Neuronal stem cell (in vitro differentiated cells): ENCODE results near the gene RALGPS1.

Experiments used
- DNase-seq: peaks from one replicate; pipeline ENCODE4 v3.0.0-alpha.2; 2013; ENCODE audit warnings: low spot score
- H2AFZ ChIP-seq: one replicate; pipeline ENCODE4 v1.6.1; 2013; ENCODE audit warnings: mild to moderate bottlenecking, low read length, inconsistent platforms
- H2AK5ac ChIP-seq: 2 replicates; pipeline ENCODE4 v1.6.1; 2013; ENCODE audit warnings: low read depth, mild to moderate bottlenecking, inconsistent platforms, low read length, moderate library complexity, mixed read lengths
- H2BK120ac ChIP-seq: 2 replicates; pipeline ENCODE4 v1.6.1; 2013; ENCODE audit warnings: low read depth, mild to moderate bottlenecking, inconsistent platforms, low read length, moderate library complexity, mixed read lengths
- H2BK12ac ChIP-seq: one replicate; pipeline ENCODE4 v1.6.1; 2013; ENCODE audit warnings: low read length, inconsistent platforms
- H2BK15ac ChIP-seq: 2 replicates; pipeline ENCODE4 v1.6.1; 2013; ENCODE audit warnings: mild to moderate bottlenecking, low read length, inconsistent platforms, mixed read lengths
- H2BK5ac ChIP-seq: one replicate; pipeline ENCODE4 v1.6.1; 2013; ENCODE audit warnings: inconsistent platforms, mild to moderate bottlenecking, low read length, moderate library complexity
- H3K14ac ChIP-seq: one replicate; pipeline ENCODE4 v1.6.1; 2013; ENCODE audit warnings: low read length, inconsistent platforms
- H3K18ac ChIP-seq: 2 replicates; pipeline ENCODE4 v1.6.1; 2013; ENCODE audit warnings: low read length, inconsistent platforms
- H3K23ac ChIP-seq: 2 replicates; pipeline ENCODE4 v1.6.1; 2013; ENCODE audit warnings: low read depth, mild to moderate bottlenecking, mixed read lengths, low read length, inconsistent platforms; ENCODE audit not compliant: poor library complexity
- H3K27ac ChIP-seq: replicated peaks from 3 replicates; pipeline ENCODE4 v1.5.1; 2013; ENCODE audit warnings: low read length, inconsistent platforms
- H3K27me3 ChIP-seq, 3 experiments: 2 replicates each; pipeline ENCODE4 v1.6.1; 2013; ENCODE audit warnings: low read length in 3 of 3, mild to moderate bottlenecking in 2 of 3, inconsistent platforms in 1 of 3, low read depth in 1 of 3, mixed read lengths in 1 of 3, moderate library complexity in 1 of 3; ENCODE audit not compliant: control insufficient read depth in 3 of 3, insufficient read depth in 3 of 3
- H3K36me3 ChIP-seq, 2 donors: replicated peaks in 1 of 2; 2 replicates each; pipeline ENCODE4 v1.6.1; 2013; ENCODE audit warnings: low read length in 2 of 2; ENCODE audit not compliant: control insufficient read depth in 2 of 2, insufficient read depth in 2 of 2
- H3K4ac ChIP-seq: 2 replicates; pipeline ENCODE4 v1.6.1; 2013; ENCODE audit warnings: inconsistent platforms, mild to moderate bottlenecking, low read length, moderate library complexity
- H3K4me1 ChIP-seq, 2 donors: 1 replicate in 1 of 2; 2 replicates in 1 of 2; pipeline ENCODE4 v1.6.1; 2013; ENCODE audit warnings: low read length in 2 of 2, low read depth in 1 of 2; ENCODE audit not compliant: control insufficient read depth in 2 of 2, insufficient read depth in 1 of 2
- H3K4me2 ChIP-seq: one replicate; pipeline ENCODE4 v1.6.1; 2013; ENCODE audit warnings: mild to moderate bottlenecking, low read length, inconsistent platforms; ENCODE audit not compliant: insufficient read depth, poor library complexity, severe bottlenecking
- H3K4me3 ChIP-seq, 2 donors: 2 replicates each; pipeline ENCODE4 v1.5.1; 2013; ENCODE audit warnings: low read length in 2 of 2, mild to moderate bottlenecking in 2 of 2, inconsistent platforms in 1 of 2, moderate library complexity in 1 of 2
- H3K79me1 ChIP-seq: one replicate; pipeline ENCODE4 v1.6.1; 2013; ENCODE audit warnings: low read depth, mild to moderate bottlenecking, inconsistent platforms, low read length, moderate library complexity
- H3K9ac ChIP-seq: one replicate; pipeline ENCODE4 v1.6.1; 2013; ENCODE audit warnings: mild to moderate bottlenecking, low read depth, low read length, inconsistent platforms; ENCODE audit not compliant: poor library complexity
- H3K9me3 ChIP-seq, 2 donors: replicated peaks in 1 of 2; 2 replicates each; pipeline versions ENCODE3 to v1.6.1; 2013; ENCODE audit warnings: low read length in 2 of 2, mild to moderate bottlenecking in 2 of 2, inconsistent platforms in 1 of 2, low read depth in 1 of 2, mixed read lengths in 1 of 2, moderate library complexity in 1 of 2; ENCODE audit not compliant: control insufficient read depth in 2 of 2, insufficient read depth in 1 of 2
- H4K8ac ChIP-seq: one replicate; pipeline ENCODE4 v1.6.1; 2013; ENCODE audit warnings: low read depth, mild to moderate bottlenecking, inconsistent platforms, low read length, moderate library complexity
- H4K91ac ChIP-seq: one replicate; pipeline ENCODE4 v1.6.1; 2013; ENCODE audit warnings: low read length, low read depth, mild to moderate bottlenecking, inconsistent platforms; ENCODE audit not compliant: poor library complexity
- WGBS, 2 donors: extraction: QIAGEN DNeasy Blood & Tissue Kit; methylation state at CpG; one replicate each; pipeline ENCODE4 v1.1.7; 2013; ENCODE audit warnings: missing lambda C conversion rate in 2 of 2, mixed read lengths in 1 of 2; ENCODE audit not compliant: insufficient read length in 2 of 2, insufficient replicate concordance in 1 of 2; ENCODE audit errors: extremely low coverage in 2 of 2; 5-methylcytosine and 5-hydroxymethylcytosine counted together

The RALGPS1 gene

DNA sequence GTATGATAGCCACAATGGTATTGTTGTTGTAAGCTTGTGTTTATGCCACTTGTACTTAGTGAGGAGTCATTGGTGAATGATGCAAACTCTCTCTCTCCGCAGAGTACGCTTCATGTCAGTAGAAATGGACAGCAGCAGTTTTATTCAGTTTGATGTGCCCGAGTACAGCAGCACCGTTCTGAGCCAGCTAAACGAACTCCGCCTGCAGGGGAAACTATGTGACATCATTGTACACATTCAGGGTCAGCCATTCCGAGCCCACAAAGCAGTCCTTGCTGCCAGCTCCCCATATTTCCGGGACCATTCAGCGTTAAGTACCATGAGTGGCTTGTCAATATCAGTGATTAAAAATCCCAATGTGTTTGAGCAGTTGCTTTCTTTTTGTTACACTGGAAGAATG, 35.3 kb upstream of the RALGPS1 start:
- H2BK12ac ChIP-seq, result no peak overlapping the region
- no peak overlapping the region for H2BK15ac ChIP-seq
- H2AK5ac ChIP-seq, result no peak overlapping the region
- H3K36me3 ChIP-seq, result peaks cover 14 to 54% of the 10 kb centered on the region in 2 donors
- peaks cover 0 to 6% of the 10 kb centered on the region in 2 donors for H3K4me1 ChIP-seq
- no peak overlapping the region for H2BK120ac ChIP-seq
- H4K91ac ChIP-seq, result no peak overlapping the region
- H3K14ac ChIP-seq, result no peak overlapping the region
- H3K4me2 ChIP-seq, result no peak overlapping the region
- peaks cover 2% of the 10 kb centered on the region for H3K79me1 ChIP-seq
- H3K4ac ChIP-seq, result no peak overlapping the region
- no peaks in the 10 kb centered on the region for H3K27me3 ChIP-seq
- H2BK5ac ChIP-seq, result no peak overlapping the region
- no peak overlapping the region for H2AFZ ChIP-seq
- H3K9me3 ChIP-seq, result no peaks in the 10 kb centered on the region
- H4K8ac ChIP-seq, result no peak overlapping the region
- H3K9ac ChIP-seq, result no peak overlapping the region
- no peak for DNase-seq
- WGBS, 2 donors, result no CpG with 5 or more reads among the region's 9 CpGs
- H3K23ac ChIP-seq, result no peak overlapping the region
- H3K27ac ChIP-seq, result no peak overlapping the region
- H3K4me3 ChIP-seq, result no peak overlapping the region
- H3K18ac ChIP-seq, result no peak overlapping the region

DNA sequence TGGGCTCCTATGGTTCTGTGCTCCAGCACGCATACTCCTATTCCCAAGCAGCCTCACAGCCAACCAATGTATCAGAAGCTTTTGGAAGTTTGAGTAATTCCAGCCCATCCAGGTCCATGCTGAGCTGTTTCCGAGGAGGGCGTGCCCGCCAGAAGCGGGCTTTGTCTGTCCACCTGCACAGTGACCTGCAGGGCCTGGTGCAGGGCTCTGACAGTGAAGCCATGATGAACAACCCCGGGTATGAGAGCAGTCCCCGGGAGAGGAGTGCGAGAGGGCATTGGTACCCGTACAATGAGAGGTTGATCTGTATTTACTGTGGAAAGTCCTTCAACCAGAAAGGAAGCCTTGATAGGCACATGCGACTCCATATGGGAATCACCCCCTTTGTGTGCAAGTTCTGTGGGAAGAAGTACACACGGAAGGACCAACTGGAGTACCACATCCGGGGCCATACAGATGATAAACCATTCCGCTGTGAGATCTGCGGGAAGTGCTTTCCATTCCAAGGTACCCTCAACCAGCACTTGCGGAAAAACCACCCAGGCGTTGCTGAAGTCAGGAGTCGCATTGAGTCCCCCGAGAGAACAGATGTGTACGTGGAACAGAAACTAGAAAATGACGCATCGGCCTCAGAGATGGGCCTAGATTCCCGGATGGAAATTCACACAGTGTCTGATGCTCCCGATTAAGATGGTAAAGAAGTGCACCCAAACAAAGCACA, 34.2 kb upstream of the RALGPS1 start:
- H3K4me3 ChIP-seq, result no peak overlapping the region
- no peak overlapping the region for H2AK5ac ChIP-seq
- no peak overlapping the region for H3K4me2 ChIP-seq
- no peak overlapping the region for H2BK15ac ChIP-seq
- H3K27ac ChIP-seq, result no peak overlapping the region
- peaks cover 0 to 6% of the 10 kb centered on the region in 2 donors for H3K4me1 ChIP-seq
- no peak overlapping the region for H3K4ac ChIP-seq
- no peaks in the 10 kb centered on the region for H3K9me3 ChIP-seq
- H3K14ac ChIP-seq, result no peak overlapping the region
- WGBS, 2 donors, result no CpG with 5 or more reads among the region's 23 CpGs
- no peak overlapping the region for H3K23ac ChIP-seq
- H3K36me3 ChIP-seq, result peaks cover 14 to 65% of the 10 kb centered on the region in 2 donors
- no peaks in the 10 kb centered on the region for H3K27me3 ChIP-seq
- H2BK120ac ChIP-seq, result no peak overlapping the region
- no peak overlapping the region for H2AFZ ChIP-seq
- DNase-seq, result no peak
- H3K9ac ChIP-seq, result no peak overlapping the region
- no peaks in the 10 kb centered on the region for H3K79me1 ChIP-seq
- no peak overlapping the region for H2BK5ac ChIP-seq
- H2BK12ac ChIP-seq, result no peak overlapping the region
- no peak overlapping the region for H4K91ac ChIP-seq
- no peak overlapping the region for H3K18ac ChIP-seq
- no peak overlapping the region for H4K8ac ChIP-seq

DNA sequence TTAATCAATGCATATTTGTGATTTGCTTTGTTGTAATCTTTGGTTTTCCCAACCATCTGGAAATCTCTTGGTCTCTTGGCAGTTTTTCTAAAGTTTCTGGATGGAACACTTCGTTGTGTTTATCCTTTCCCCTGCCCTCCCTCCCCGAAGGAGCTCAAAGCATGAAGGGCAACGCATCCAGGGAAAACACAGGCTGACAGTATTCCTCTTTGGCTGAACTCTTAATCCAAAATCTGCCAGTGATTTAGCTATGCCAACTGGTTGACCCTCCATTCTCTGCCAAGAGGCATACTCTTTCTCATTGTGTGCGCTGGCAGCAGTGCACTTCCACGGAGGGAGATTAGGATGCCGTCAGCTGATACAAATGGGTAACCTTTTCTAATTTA, 33.6 kb upstream of the RALGPS1 start:
- WGBS, 2 donors, result no CpG with 5 or more reads among the region's 6 CpGs
- Histone ChIP-seq H3K27ac (no peak overlapping the region), H3K23ac (no peak overlapping the region), H3K27me3 (no peaks in the 10 kb centered on the region), H3K9me3 (no peaks in the 10 kb centered on the region), H3K4ac (no peak overlapping the region), H3K36me3 (peaks cover 14 to 71% of the 10 kb centered on the region in 2 donors), H2BK15ac (no peak overlapping the region), H4K91ac (no peak overlapping the region), H3K4me2 (no peak overlapping the region), H4K8ac (no peak overlapping the region), H3K14ac (no peak overlapping the region), H3K9ac (no peak overlapping the region), H2AK5ac (no peak overlapping the region), H2BK12ac (no peak overlapping the region), H2BK120ac (no peak overlapping the region), H3K18ac (no peak overlapping the region), H3K4me3 (no peak overlapping the region), H3K79me1 (no peaks in the 10 kb centered on the region), H2BK5ac (no peak overlapping the region), H2AFZ (no peak overlapping the region), H3K4me1 (peaks cover 0 to 7% of the 10 kb centered on the region in 2 donors)
- DNase-seq, result no peak

DNA sequence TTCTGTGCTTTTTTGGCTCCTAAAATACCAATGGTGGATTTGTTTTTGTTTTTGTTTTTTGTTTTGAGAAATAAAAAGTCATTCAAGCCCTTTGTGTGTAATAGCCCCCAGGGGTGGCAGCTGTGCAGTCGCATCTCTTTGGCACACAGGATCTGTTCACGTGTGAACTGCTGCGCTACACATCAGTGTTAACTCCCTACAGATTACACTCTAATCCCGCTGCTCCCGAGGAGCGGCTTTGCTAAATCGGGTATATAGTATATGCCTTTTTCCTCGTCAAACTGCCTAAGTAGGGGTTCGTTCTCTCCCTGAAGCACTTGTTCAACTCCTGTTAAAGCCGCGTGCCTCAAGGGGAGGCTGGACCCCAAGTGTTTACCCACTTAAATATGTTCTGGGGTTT, 31.8 kb upstream of the RALGPS1 start:
- DNase-seq, result no peak
- no peak overlapping the region for H4K91ac ChIP-seq
- H3K23ac ChIP-seq, result no peak overlapping the region
- no peak overlapping the region for H2BK5ac ChIP-seq
- H3K4me3 ChIP-seq, result no peak overlapping the region
- H3K27ac ChIP-seq, result no peak overlapping the region
- H3K14ac ChIP-seq, result no peak overlapping the region
- H2BK15ac ChIP-seq, result no peak overlapping the region
- no CpG with 5 or more reads among the region's 11 CpGs for WGBS, 2 donors
- H3K18ac ChIP-seq, result no peak overlapping the region
- no peak overlapping the region for H2BK120ac ChIP-seq
- H3K9ac ChIP-seq, result no peak overlapping the region
- no peak overlapping the region for H3K4me2 ChIP-seq
- H3K9me3 ChIP-seq, result no peaks in the 10 kb centered on the region
- H3K36me3 ChIP-seq, result peaks cover 14 to 73% of the 10 kb centered on the region in 2 donors
- H4K8ac ChIP-seq, result no peak overlapping the region
- H3K4ac ChIP-seq, result no peak overlapping the region
- H2AK5ac ChIP-seq, result no peak overlapping the region
- H3K79me1 ChIP-seq, result no peaks in the 10 kb centered on the region
- peaks cover 0 to 13% of the 10 kb centered on the region in 2 donors for H3K4me1 ChIP-seq
- H3K27me3 ChIP-seq, result no peaks in the 10 kb centered on the region
- H2AFZ ChIP-seq, result no peak overlapping the region
- H2BK12ac ChIP-seq, result no peak overlapping the region
